Esophagus squamous epithelium (tissue), 5 donors: ENCODE data around the gene RANBP3. TPM values are rescaled to one million over a fixed set of nuclear protein-coding genes. Genes with fewer than 3 reads are reported as not detected.
A peak's percentile ranks its signal among the peaks of the same experiment; 100 is the strongest.

Experiments
- DNase-seq: peaks from one replicate; lab custom pipeline; 2025; lab: John Stamatoyannopoulos, UW
- H3K27ac ChIP-seq, 4 donors: fragments of 200-600 bp; sonication (generic); one replicate each; pipeline ENCODE4 v1.5.1; 2016 to 2019; ENCODE audit warnings: mild to moderate bottlenecking in 1 of 4
- H3K27me3 ChIP-seq, 4 donors: fragments of 200-600 bp; sonication (generic); 1 replicate in 3 of 4; 2 replicates in 1 of 4; pipeline versions ENCODE4 v1.5.1 to v1.6.0; 2017 to 2021; ENCODE audit warnings: antibody characterized with exemption in 1 of 4
- H3K36me3 ChIP-seq, 3 donors: fragments of 200-600 bp; sonication (generic); one replicate each; pipeline ENCODE4 v1.5.1; 2016 to 2019
- H3K4me1 ChIP-seq, 3 donors: fragments of 200-600 bp; sonication (generic); one replicate each; pipeline ENCODE4 v1.5.1; 2017 to 2019
- H3K4me3 ChIP-seq, 4 donors: fragments of 200-600 bp; sonication (generic); 1 replicate in 3 of 4; 2 replicates in 1 of 4; pipeline ENCODE4 v1.5.1; 2016 to 2019; ENCODE audit warnings: mild to moderate bottlenecking in 2 of 4, moderate library complexity in 1 of 4
- H3K9me3 ChIP-seq, 3 donors: fragments of 200-600 bp; sonication (generic); one replicate each; pipeline ENCODE4 v1.5.1; 2016 to 2019
- CTCF ChIP-seq, 6 experiments: fragments of 450-650 bp in 4 of 6; fragments of 200-600 bp in 2 of 6; sonication (generic) in 2 of 6; IDR thresholded peaks; one replicate each; pipeline ENCODE4 v1.5.1; 2016 to 2019; ENCODE audit warnings: antibody characterized with exemption in 6 of 6, mild to moderate bottlenecking in 4 of 6, moderate library complexity in 4 of 6
- POLR2A ChIP-seq, 4 donors: fragments of 450-650 bp; IDR thresholded peaks; one replicate each; pipeline ENCODE4 v1.6.1; 2017; ENCODE audit warnings: antibody characterized with exemption in 4 of 4, mild to moderate bottlenecking in 4 of 4, moderate library complexity in 3 of 4
- WGBS, 2 donors: methylation state at CpG; one replicate each; pipeline ENCODE4 v1.1.5; 2018; 5-methylcytosine and 5-hydroxymethylcytosine counted together
- intact Hi-C: fragments of 100-400 bp; cut with DNase I; formaldehyde crosslinking; loops from one replicate; pipeline ENCODE4 v1.15.0; 2022
- total RNA-seq, 4 donors: library from RNA; depleted of rRNA; stranded (reverse); fragments of >200 nt; gene quantifications; one replicate each; pipeline ENCODE4 v1.1.0, GENCODE V29; 2016
- donor health status: DM: yes; HTN: yes; CAD: no.

RANBP3 gene
- total RNA-seq, 4 donors from 2014 or later, result 38.0 to 77.8 (median 39.6) TPM

DNA sequence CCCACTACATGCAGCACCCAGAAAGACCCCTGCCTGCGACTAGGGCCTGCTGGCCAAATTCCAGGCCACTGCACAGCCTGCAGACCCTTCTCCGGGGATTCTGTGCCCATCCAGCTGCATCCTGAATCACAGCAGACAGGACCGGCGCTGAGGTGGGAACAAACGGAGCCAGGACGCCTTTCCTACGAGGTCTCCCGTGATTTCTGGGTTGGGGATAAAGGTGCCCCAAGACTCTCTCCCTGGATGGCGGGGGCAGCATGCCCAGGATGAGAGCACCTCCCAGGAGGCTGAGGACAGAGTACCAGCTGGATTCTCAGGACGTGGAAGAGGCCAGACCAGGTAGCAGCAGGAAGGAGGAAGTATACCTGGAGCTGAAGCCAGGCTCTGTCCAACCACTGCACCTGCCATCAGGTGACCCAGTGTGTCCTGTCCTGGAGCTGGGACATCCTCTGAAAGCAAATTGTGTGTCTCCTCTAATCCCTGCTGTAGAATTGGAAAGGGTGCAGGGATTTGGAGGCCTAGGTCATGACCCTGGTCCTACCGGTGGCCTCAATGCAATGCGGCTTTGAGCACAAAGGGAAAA, 104.2 kb downstream of the RANBP3 start:
- TF ChIP-seq CTCF (IDR thresholded peaks at IDR 0.05) (no peak), POLR2A (IDR thresholded peaks at IDR 0.05) (no peak)
- Histone ChIP-seq H3K36me3 (no peaks in the 10 kb centered on the region), H3K27ac (peak overlapping the region in 1 of 4 donors; percentile 33), H3K4me1 (peaks cover 0 to 7% (median 4%) of the 10 kb centered on the region in 3 donors), H3K4me3 (no peak overlapping the region), H3K27me3 (peaks cover 0 to 24% (median 0%) of the 10 kb centered on the region in 4 donors), H3K9me3 (no peaks in the 10 kb centered on the region)
- intact Hi-C loops, result no loop called here
- 73 to 87% methylated on average over 3 of the region's 12 CpGs for whole genome bisulfite sequencing, 2 donors
- DNase-seq, result no peak

- Histone ChIP-seq H3K4me1 (peaks cover 0 to 7% (median 4%) of the 10 kb centered on the region in 3 donors), H3K4me3 (no peak overlapping the region), H3K27me3 (no peaks in the 10 kb centered on the region), H3K27ac (peak overlapping the region in 1 of 4 donors; percentile 38), H3K9me3 (no peaks in the 10 kb centered on the region), H3K36me3 (no peaks in the 10 kb centered on the region)
- TF ChIP-seq CTCF (IDR thresholded peaks at IDR 0.05) (no peak), POLR2A (IDR thresholded peaks at IDR 0.05) (no peak)
- no peak for DNase-seq
- 70 to 81% methylated on average over 12 of the region's 12 CpGs for WGBS, 2 donors
- intact Hi-C loops, result no loop called here
These were observed 107.0 kb downstream of the RANBP3 start for GRCh38 chr19:5870986-5871394.

- no peak for TF ChIP-seq CTCF (IDR thresholded peaks at IDR 0.05)
- TF ChIP-seq POLR2A (IDR thresholded peaks at IDR 0.05), result no peak
- Histone ChIP-seq H3K4me1 (peaks cover 0 to 3% (median 0%) of the 10 kb centered on the region in 3 donors), H3K4me3 (no peak overlapping the region), H3K9me3 (no peaks in the 10 kb centered on the region), H3K27ac (peak overlapping the region in 1 of 4 donors; percentile 17), H3K36me3 (no peaks in the 10 kb centered on the region), H3K27me3 (peaks cover 0 to 22% (median 0%) of the 10 kb centered on the region in 4 donors)
- WGBS, 2 donors, result 51 to 59% methylated on average over 5 to 9 of the region's 31 CpGs
- no peak for DNase-seq
- intact Hi-C loops, result no loop called here
These were observed 110.5 kb downstream of the RANBP3 start for GRCh38 chr19:5867201-5868136.

Other genes starting within 250 kb of the RANBP3 start
- 1 to 10 TPM; 1.3 to 5.0 (median 2.1) TPM for gene PRR22, start 193.4 kb downstream of the RANBP3 start, total RNA-seq
- gene DUS3L, start 187.0 kb downstream of the RANBP3 start, total RNA-seq, result 10 to 100 TPM; 19.2 to 45.8 (median 39.4) TPM
- gene NRTN, start 173.1 kb downstream of the RANBP3 start, total RNA-seq, result 1 to 10 TPM; 1.1 to 3.8 (median 1.4) TPM
- 100 to 1,000 TPM in 1 of 4 donors, 10 to 100 TPM in 3; 40.6 to 160 (median 68.9) TPM for gene FUT6, start 138.4 kb downstream of the RANBP3 start, total RNA-seq
- gene FUT3, start 126.7 kb downstream of the RANBP3 start, total RNA-seq, result 100 to 1,000 TPM in 2 of 4 donors, 10 to 100 TPM in 2; 51.7 to 145 (median 84.8) TPM
- not detected for gene FUT5, start 107.6 kb downstream of the RANBP3 start, total RNA-seq
- 100 to 1,000 TPM; 204 to 277 (median 234) TPM for gene NDUFA11, start 74.3 kb downstream of the RANBP3 start, total RNA-seq
- gene VMAC, start 73.3 kb downstream of the RANBP3 start, total RNA-seq, result 1 to 10 TPM; 3.1 to 8.6 (median 5.6) TPM
- gene CAPS, start 63.9 kb downstream of the RANBP3 start, total RNA-seq, result 10 to 100 TPM in 2 of 4 donors, 1 to 10 TPM in 2; 3.3 to 13.7 (median 7.3) TPM
- 10 to 100 TPM in 1 of 4 donors, 1 to 10 TPM in 3; 5.2 to 21.4 (median 7.7) TPM for gene RFX2, start 132.4 kb upstream of the RANBP3 start, total RNA-seq
- under 1 TPM in 1 of 4 donors, not detected in 3; 0.38 TPM for gene ACSBG2, start 157.5 kb upstream of the RANBP3 start, total RNA-seq